Cardiac muscle cell (in vitro differentiated cells and primary cell): ENCODE results near the gene DFFA. TPM values are rescaled to one million over a fixed set of nuclear protein-coding genes. Genes with fewer than 3 reads are reported as not detected.
A peak's percentile ranks its signal among the peaks of the same experiment; 100 is the strongest.
"Not testable (repeated sequence)": the region's sequence is repeated elsewhere in the genome, so short reads cannot be mapped to it uniquely, and the experiment has no call there.

Source experiments
- DNase-seq, 2 donors: peaks; one replicate each; pipeline versions ENCODE4 v3.0.0 to v3.0.0-alpha.2; 2010 to 2017; ENCODE audit warnings: low read depth in 1 of 2, low spot score in 1 of 2
- H3K27ac ChIP-seq: fragments of 200-600 bp; sonication (generic); 2 replicates; pipeline ENCODE4 v1.5.1; 2016
- H3K27me3 ChIP-seq: fragments of 200-600 bp; sonication (generic); 2 replicates; pipeline ENCODE4 v1.6.0; 2016; ENCODE audit warnings: control low read depth
- H3K36me3 ChIP-seq: fragments of 200-600 bp; sonication (generic); 2 replicates; pipeline ENCODE4 v1.5.1; 2016; ENCODE audit warnings: control low read depth
- H3K4me1 ChIP-seq: fragments of 200-600 bp; sonication (generic); 2 replicates; pipeline ENCODE4 v1.8.1; 2017; ENCODE audit warnings: low read depth, mild to moderate bottlenecking, mixed run types
- H3K4me3 ChIP-seq: fragments of 200-600 bp; sonication (generic); 2 replicates; pipeline ENCODE4 v1.5.1; 2016; ENCODE audit warnings: mild to moderate bottlenecking
- H3K9me3 ChIP-seq: fragments of 200-600 bp; sonication (generic); 2 replicates; pipeline ENCODE4 v1.5.1; 2017; ENCODE audit warnings: low read depth, mild to moderate bottlenecking, control low read depth
- CTCF ChIP-seq: IDR thresholded peaks from 2 replicates; pipeline ENCODE4 v1.5.1; 2012; ENCODE audit warnings: low read depth, mild to moderate bottlenecking, low read length
- polyA plus RNA-seq: library from polyadenylated mRNA; unstranded; fragments of >200 nt; fragmentation: Nextera tagmentation; extraction: Ambion mirVana; gene quantifications from 2 replicates; pipeline ENCODE4 v1.2.1, GENCODE V29; 2016
- total RNA-seq: library from RNA; depleted of rRNA; stranded (reverse); fragments of >200 nt; gene quantifications from 2 replicates; pipeline ENCODE4 v1.2.3, GENCODE V29; 2016

Gene DFFA
- total and polyA plus RNA-seq, 2 experiments from 2014 or later, result 47.5 to 53.6 TPM

DNA sequence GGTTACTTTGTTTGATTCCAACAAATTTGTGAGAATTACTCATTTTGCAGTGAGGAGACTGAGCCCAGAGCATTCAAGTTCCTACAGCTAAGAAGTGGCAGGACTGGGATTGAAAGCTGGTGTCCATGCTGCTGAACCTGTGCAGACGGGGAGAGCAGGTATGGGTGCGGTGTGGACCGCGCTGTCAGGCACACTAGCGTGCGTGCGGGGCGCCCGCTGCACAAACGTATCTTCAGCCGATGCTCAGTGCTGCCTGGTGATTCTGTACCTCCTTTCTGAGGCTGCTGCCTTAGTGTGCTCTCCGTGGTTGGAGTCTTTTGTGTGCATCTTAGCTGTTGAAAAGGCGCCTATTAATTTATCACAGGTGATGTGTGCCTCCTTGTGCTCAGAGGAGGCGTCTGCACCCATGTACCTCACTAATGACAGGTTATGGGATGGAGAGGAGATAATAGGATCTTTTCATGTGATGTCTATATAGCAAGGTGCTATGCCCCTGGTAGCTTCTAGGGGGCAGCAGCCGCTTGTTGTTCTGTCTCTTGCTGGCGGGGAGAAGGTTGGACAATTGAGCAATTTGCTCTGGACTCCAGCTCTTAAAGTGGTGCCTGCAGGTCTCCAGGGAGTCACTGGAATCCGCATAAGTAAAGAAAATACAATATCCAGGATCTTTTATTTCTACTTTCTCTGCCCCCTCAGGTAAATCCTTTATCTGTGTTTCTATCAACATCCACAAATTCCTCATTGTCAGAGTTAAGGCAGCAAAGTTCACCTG lies 35.0 kb upstream of the DFFA start:
- peak; percentile 83 to 93 for DNase-seq
- no peaks in the 10 kb centered on the region for H3K36me3 ChIP-seq
- H3K9me3 ChIP-seq, result no peaks in the 10 kb centered on the region
- TF ChIP-seq CTCF, result peak; percentile 93
- no peaks in the 10 kb centered on the region for H3K27me3 ChIP-seq
- H3K4me1 ChIP-seq, result peaks cover 15% of the 10 kb centered on the region
- no peak overlapping the region for H3K4me3 ChIP-seq
- no peak overlapping the region for H3K27ac ChIP-seq

- H3K4me1 ChIP-seq, result peaks cover 12% of the 10 kb centered on the region
- H3K27ac ChIP-seq, result no peak overlapping the region
Observed at GRCh38 chr1:10506677-10507047, 34.3 kb upstream of the DFFA start.

DNA sequence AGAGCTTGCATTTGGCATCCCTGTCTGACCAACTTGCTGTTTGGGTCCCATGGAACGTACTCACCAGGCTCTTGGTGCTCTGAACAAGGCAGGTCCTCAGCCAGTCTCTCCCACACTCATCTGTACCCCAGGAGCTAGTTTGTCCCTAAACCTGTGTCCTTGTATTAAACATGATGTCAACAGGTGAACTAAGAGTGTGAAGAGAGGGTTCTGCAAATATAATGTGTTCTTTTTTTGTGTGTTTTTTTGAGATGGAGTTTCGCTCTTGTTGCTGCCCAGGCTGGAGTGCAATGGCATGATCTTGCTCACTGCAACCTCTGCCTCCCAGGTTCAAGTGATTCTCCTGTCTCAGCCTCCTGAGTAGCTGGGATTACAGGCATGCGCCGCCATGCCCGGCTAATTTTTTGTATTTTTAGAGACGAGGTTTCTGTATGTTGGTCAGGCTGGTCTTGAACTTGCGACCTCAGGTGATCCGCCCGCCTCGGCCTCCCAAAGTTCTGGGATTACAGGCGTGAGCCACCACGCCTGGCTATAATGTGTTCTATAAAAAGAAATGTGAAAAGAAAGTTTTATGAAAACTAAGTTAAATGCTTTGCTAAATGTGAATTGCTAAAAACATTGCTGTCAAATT lies 33.8 kb upstream of the DFFA start:
- not testable (repeated sequence) for H3K36me3 ChIP-seq, H3K27me3 ChIP-seq, H3K9me3 ChIP-seq, H3K4me3 ChIP-seq, H3K27ac ChIP-seq, DNase-seq
- H3K4me1 ChIP-seq, result peaks cover 12% of the 10 kb centered on the region

More at GRCh38 chr1:10506677-10507047, 34.3 kb upstream of the DFFA start:
- no peaks in the 10 kb centered on the region for H3K9me3 ChIP-seq
- no peaks in the 10 kb centered on the region for H3K36me3 ChIP-seq
- DNase-seq, result no peak
- H3K27me3 ChIP-seq, result no peaks in the 10 kb centered on the region
- TF ChIP-seq CTCF, result no peak
- no peak overlapping the region for H3K4me3 ChIP-seq

- H3K36me3 ChIP-seq, result no peaks in the 10 kb centered on the region
- no peak for DNase-seq
- H3K27me3 ChIP-seq, result no peaks in the 10 kb centered on the region
- H3K4me1 ChIP-seq, result peaks cover 12% of the 10 kb centered on the region
- no peaks in the 10 kb centered on the region for H3K9me3 ChIP-seq
- H3K4me3 ChIP-seq, result no peak overlapping the region
- peak overlapping the region; percentile 69 for H3K27ac ChIP-seq
- no peak for TF ChIP-seq CTCF
Observed at GRCh38 chr1:10504249-10504648, 31.9 kb upstream of the DFFA start.

DNA sequence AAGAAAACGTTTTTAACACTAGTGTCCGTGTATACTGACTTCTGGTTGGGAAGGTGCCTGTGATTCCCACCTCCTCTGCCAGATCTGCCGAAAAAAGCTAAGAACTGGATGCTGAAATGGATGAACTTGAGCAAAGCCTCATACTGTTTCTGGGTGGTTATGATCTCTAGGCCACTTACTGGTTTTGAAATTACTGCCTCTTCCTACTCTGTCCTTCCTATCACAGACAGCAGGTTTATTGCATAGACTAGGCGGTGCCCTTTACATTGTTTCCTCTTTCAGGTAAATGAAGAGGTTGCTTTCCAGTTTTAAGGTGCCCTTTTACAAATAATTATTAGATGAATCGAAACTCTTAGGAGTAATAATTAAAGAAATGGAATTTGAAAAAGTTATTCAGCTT lies 29.9 kb upstream of the DFFA start:
- Histone ChIP-seq H3K9me3 (no peaks in the 10 kb centered on the region), H3K36me3 (no peaks in the 10 kb centered on the region), H3K27me3 (no peaks in the 10 kb centered on the region), H3K27ac (no peak overlapping the region), H3K4me3 (no peak overlapping the region), H3K4me1 (peaks cover 3% of the 10 kb centered on the region)
- no peak for DNase-seq
- TF ChIP-seq CTCF, result no peak

DNA sequence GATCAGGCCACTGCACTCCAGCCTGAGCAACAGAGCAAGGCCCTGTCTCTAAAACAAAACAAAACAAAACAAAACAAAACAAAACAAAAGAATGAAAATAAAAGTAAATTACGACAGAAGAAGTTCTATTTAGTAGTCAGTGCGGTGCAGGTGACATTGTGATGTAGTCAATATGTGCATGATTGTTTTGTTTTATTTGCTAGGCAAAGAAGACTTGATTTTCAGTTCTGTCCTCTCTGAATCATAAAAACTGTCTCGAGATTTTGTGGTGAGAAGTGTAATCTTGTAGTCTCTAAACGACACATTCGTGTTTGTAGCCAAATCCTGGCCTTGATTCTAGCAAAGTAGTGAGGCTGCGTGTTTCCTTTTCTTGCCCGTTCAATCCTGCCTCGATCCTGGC lies 25.9 kb upstream of the DFFA start:
- Histone ChIP-seq H3K4me3 (no peak overlapping the region), H3K27ac (peak overlapping the region; percentile 9), H3K9me3 (no peaks in the 10 kb centered on the region), H3K27me3 (no peaks in the 10 kb centered on the region), H3K4me1 (no peaks in the 10 kb centered on the region), H3K36me3 (no peaks in the 10 kb centered on the region)
- no peak for DNase-seq
- no peak for TF ChIP-seq CTCF
